ENCODE measurements around the gene ELL2. TPM values are rescaled to one million over a fixed set of nuclear protein-coding genes. Genes with fewer than 3 reads are reported as not detected.
A peak's percentile ranks its signal among the peaks of the same experiment; 100 is the strongest.

ELL2 gene
- total RNA-seq, 1 donor from 2014 or later: 4.6 TPM

DNA sequence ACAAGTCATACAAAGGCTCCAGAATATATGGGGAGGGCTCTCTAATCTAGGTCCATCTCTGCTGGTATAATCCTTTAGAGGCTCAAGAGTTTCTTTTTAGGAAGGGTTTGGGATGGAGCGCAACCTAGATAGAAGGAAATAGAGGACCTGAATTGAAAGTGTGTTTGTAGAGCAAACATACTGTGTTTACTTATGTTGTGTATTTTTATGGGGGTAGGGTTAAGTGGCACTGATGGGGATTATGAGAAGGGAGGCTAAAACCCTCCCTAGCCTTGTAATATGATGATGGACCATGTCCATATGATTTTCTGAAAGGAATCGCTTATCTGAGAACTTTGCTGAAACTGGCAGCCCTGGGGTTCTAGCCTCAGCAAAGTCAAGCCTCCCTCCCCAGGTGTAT, 4.4 kb upstream of the ELL2 start:
- Mint-ChIP-seq H3K27me3 (ENCODE audit: low read depth) (peaks cover 8% of the 10 kb centered on the region), H3K4me1 (peaks cover 10% of the 10 kb centered on the region), H3K4me3 (no peak overlapping the region), H3K9me3 (no peaks in the 10 kb centered on the region), H3K36me3 (ENCODE audit: low read depth) (no peaks in the 10 kb centered on the region), H3K27ac (ENCODE audit: unreplicated experiment) (no peak overlapping the region)
- no peak for DNase-seq (ENCODE audit: low read depth, low spot score)
- TF ChIP-seq, protein P1, sequence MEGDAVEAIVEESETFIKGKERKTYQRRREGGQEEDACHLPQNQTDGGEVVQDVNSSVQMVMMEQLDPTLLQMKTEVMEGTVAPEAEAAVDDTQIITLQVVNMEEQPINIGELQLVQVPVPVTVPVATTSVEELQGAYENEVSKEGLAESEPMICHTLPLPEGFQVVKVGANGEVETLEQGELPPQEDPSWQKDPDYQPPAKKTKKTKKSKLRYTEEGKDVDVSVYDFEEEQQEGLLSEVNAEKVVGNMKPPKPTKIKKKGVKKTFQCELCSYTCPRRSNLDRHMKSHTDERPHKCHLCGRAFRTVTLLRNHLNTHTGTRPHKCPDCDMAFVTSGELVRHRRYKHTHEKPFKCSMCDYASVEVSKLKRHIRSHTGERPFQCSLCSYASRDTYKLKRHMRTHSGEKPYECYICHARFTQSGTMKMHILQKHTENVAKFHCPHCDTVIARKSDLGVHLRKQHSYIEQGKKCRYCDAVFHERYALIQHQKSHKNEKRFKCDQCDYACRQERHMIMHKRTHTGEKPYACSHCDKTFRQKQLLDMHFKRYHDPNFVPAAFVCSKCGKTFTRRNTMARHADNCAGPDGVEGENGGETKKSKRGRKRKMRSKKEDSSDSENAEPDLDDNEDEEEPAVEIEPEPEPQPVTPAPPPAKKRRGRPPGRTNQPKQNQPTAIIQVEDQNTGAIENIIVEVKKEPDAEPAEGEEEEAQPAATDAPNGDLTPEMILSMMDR (conservative IDR thresholded peaks at IDR 0.05): no peak

DNA sequence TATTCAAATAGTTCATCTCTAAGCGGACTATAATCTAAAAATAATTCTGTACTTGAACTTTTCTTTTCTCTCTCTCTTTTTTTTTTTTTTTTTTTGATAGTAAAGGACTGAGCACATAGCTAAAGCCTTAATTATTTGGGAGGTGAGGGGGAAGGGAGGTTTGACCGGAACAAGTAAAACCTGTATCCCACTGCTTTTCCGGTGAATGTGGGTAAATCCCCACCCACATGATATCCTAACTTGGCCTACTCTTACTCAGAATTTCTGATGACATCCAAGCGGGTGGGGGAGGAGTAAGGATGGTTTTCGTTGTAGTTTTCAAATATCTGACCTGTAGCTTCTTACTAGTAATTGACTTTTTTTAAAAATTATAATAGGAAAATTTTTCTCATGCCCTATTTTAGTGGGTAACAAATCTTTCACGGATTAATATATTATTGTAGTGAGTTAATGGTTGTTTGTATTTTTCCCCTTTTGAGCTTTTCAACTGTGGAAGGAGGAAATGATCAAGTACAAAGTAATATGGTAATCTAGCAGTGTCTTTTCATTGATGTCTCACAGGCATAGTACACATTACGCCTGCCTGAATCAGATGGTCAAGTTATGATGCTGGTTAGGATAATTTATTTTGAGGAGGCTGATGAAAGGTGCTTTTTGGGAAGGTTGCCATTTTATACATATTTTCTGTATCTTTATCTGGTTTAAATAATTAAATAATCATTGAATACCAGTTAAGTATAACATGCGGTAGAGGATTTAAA, 2.2 kb upstream of the ELL2 start:
- Mint-ChIP-seq H3K4me1 (peaks cover 32% of the 10 kb centered on the region), H3K36me3 (ENCODE audit: low read depth) (no peaks in the 10 kb centered on the region), H3K9me3 (no peaks in the 10 kb centered on the region), H3K4me3 (peak overlapping the region; percentile 62), H3K27ac (ENCODE audit: unreplicated experiment) (no peak overlapping the region), H3K27me3 (ENCODE audit: low read depth) (peaks cover 24% of the 10 kb centered on the region)
- DNase-seq (ENCODE audit: low read depth, low spot score): no peak
- TF ChIP-seq, protein P1 (conservative IDR thresholded peaks at IDR 0.05): no peak

DNA sequence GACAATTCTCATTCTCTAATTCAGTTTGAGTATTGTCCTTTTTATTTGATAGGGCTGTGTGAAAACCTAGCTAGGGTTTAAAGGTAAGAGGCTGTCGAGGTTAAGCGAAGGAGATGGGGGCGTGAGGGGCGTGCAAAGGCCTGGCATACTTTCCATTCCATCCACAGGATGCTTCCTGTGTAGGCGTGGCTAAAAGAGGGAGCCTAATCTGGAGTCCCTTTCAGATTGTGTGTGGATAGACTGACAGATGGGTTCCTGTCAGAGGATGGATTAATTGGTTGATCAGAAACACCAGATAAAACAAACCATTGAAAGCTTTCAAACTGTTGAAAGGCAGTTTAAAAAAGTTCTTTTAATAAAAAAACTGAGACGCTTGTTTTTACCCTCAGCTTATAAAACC, 1.1 kb upstream of the ELL2 start:
- Mint-ChIP-seq H3K4me1 (peaks cover 42% of the 10 kb centered on the region), H3K36me3 (ENCODE audit: low read depth) (no peaks in the 10 kb centered on the region), H3K9me3 (no peaks in the 10 kb centered on the region), H3K27ac (ENCODE audit: unreplicated experiment) (no peak overlapping the region), H3K27me3 (ENCODE audit: low read depth) (peaks cover 24% of the 10 kb centered on the region), H3K4me3 (peak overlapping the region; percentile 87)
- DNase-seq (ENCODE audit: low read depth, low spot score): no peak
- TF ChIP-seq, protein P1 (conservative IDR thresholded peaks at IDR 0.05): no peak

DNA sequence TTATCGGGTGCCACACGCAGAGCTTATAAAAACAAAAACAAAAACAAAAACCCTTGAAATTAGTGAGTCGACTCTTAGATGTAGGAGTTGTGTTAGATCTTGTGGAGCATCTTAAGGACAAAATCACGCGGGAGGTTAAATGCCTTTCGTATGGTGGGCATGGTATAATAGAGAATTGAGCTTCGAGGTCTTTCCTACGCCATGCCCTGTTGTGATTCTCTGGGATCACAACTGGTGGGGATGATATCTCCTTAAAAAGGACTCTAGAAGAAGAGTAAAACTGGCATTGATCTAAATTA, 773 bp upstream of the ELL2 start:
- Mint-ChIP-seq H3K4me1 (peaks cover 42% of the 10 kb centered on the region), H3K9me3 (no peaks in the 10 kb centered on the region)
- DNase-seq (ENCODE audit: low read depth, low spot score): no peak

DNA sequence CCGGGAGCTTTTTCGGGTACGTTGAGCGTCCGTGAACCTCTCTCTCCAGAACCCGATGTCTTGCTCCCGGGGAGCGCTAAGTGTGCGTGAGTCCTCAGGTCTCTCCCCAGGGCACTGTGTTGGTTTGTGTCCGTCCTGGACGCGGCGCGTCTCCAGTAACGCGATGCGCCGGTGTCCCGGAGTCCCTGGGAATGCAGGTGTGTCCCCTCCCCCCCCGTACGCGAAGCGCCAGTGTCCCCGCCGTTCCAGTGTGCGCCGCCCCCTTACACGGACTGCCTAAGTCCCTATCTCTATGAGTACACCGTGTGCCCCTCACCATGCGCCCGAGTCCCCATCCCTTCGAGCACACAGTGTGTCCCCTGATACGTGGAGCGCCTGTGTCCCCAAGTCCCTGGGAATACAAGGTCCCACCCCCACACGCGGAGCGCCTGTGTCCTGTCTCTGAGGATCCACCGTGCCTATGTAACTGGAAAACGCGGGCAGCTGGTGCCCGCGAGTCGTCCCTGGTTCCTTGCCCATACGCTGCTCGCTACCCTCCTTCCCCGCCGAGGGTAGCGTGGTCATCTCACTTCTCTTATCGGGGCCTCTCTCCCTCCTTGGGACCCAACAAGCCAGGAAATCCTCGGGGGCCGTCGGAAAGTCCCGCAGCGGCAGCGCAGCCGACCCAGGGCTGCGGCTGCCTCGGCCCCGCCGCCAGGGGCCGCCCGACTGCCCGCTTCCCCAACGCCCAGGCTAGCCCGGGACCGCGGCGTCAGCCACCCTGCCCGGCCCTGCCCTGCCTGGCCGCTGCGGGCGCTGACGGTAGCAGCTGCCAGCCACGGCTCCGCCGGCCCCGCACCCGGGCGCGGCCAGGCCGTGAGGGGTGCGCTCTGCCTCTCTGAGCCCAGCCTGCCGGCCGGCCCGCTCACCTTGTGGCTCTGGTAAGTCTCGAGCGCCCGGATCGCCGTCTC, 709 bp downstream of the ELL2 start:
- TF ChIP-seq, protein P1 (conservative IDR thresholded peaks at IDR 0.05): peak; percentile 86
- Mint-ChIP-seq H3K36me3 (ENCODE audit: low read depth) (no peaks in the 10 kb centered on the region), H3K4me3 (peak overlapping the region; percentile 93), H3K27ac (ENCODE audit: unreplicated experiment) (peak overlapping the region; percentile 81), H3K4me1 (peaks cover 50% of the 10 kb centered on the region), H3K27me3 (ENCODE audit: low read depth) (peaks cover 24% of the 10 kb centered on the region), H3K9me3 (no peaks in the 10 kb centered on the region)
- peak; percentile 64 for DNase-seq (ENCODE audit: low read depth, low spot score)

More for the DNA sequence above, 773 bp upstream of the ELL2 start:
- Mint-ChIP-seq H3K27me3 (ENCODE audit: low read depth) (peaks cover 24% of the 10 kb centered on the region), H3K36me3 (ENCODE audit: low read depth) (no peaks in the 10 kb centered on the region), H3K27ac (ENCODE audit: unreplicated experiment) (no peak overlapping the region), H3K4me3 (peak overlapping the region; percentile 87)
- TF ChIP-seq, protein P1 (conservative IDR thresholded peaks at IDR 0.05): no peak

Measured in neural crest cell (in vitro differentiated cells).